GM12878 (cell line): ENCODE results near the gene SLC6A20. TPM values are rescaled to one million over a fixed set of nuclear protein-coding genes. Genes with fewer than 3 reads are reported as not detected.

Experiments used
- ATAC-seq: fragments of 200-7000 bp; cut with Tn5 transposase; 3 replicates; pipeline ENCODE4 v1.9.1; 2020; ENCODE audit warnings: mild to moderate bottlenecking, moderate library complexity
- BruUV-seq: library from RNA; stranded (reverse); fragments of 400-500 nt; replicated peaks from 2 replicates; lab custom pipeline; 2021; lab: Mats Ljungman, UMichigan
- CTCF ChIA-PET: fragments of 300-600 bp; sonication (Branson Sonifier 250); formaldehyde crosslinking; extraction: SDS; loops from one replicate; lab custom pipeline; 2021; ENCODE audit warnings: inconsistent platforms; lab: Yijun Ruan, JAX
- POLR2A ChIA-PET: fragments of 350-600 bp; formaldehyde crosslinking; extraction: SDS; loops from one replicate; lab custom pipeline; 2021; ENCODE audit warnings: inconsistent platforms; lab: Charles Lee
- RAD21 ChIA-PET: fragments of 300-600 bp; sonication (Branson Sonifier 250); formaldehyde crosslinking; loops from one replicate; lab custom pipeline; 2023; ENCODE audit warnings: antibody characterized with exemption; ENCODE audit not compliant: unreplicated experiment; lab: Charles Lee
- SMC1A ChIA-PET: fragments of 300-600 bp; sonication (Branson Sonifier 250); formaldehyde crosslinking; loops from one replicate; lab custom pipeline; 2023; ENCODE audit not compliant: unreplicated experiment, uncharacterized antibody; lab: Charles Lee
- DNase-seq: peaks from one replicate; pipeline ENCODE4 v3.0.0-alpha.2; 2011; ENCODE audit warnings: low read depth, low spot score
- FAIRE-seq: peaks from 3 replicates; lab custom pipeline; 2011; peaks lifted over from hg19 to GRCh38; lab: Jason Lieb, UNC
- H2AFZ ChIP-seq: 2 replicates; pipeline ENCODE4 v1.6.0; 2011; ENCODE audit warnings: low read depth, low read length, control low read depth; ENCODE audit not compliant: control insufficient read depth
- H3K27ac ChIP-seq: 2 replicates; pipeline ENCODE4 v1.5.1; 2011; ENCODE audit warnings: control low read depth; ENCODE audit not compliant: control insufficient read depth, insufficient read depth
- H3K27me3 ChIP-seq, 2 experiments: replicated peaks in 1 of 2; 2 replicates each; pipeline versions ENCODE4 v1.6.0 to v1.6.1; 2011; ENCODE audit warnings: low read length in 1 of 2; ENCODE audit not compliant: control insufficient read depth in 2 of 2, insufficient read depth in 2 of 2
- H3K36me3 ChIP-seq, 2 experiments: 2 replicates each; pipeline ENCODE4 v1.5.1; 2011; ENCODE audit warnings: low read length in 1 of 2; ENCODE audit not compliant: control insufficient read depth in 2 of 2, insufficient read depth in 2 of 2
- H3K4me1 ChIP-seq: 2 replicates; pipeline ENCODE4 v1.6.1; 2011; ENCODE audit warnings: mild to moderate bottlenecking, low read length, moderate library complexity, mixed read lengths; ENCODE audit not compliant: control insufficient read depth, insufficient read depth
- H3K4me2 ChIP-seq: 2 replicates; pipeline ENCODE4 v1.6.0; 2011; ENCODE audit warnings: control low read depth; ENCODE audit not compliant: control insufficient read depth, insufficient read depth
- H3K4me3 ChIP-seq: fragments of 200-600 bp; sonication (generic); 2 replicates; pipeline ENCODE4 v1.5.1; 2016
- H3K79me2 ChIP-seq: 2 replicates; pipeline ENCODE4 v1.6.0; 2011; ENCODE audit warnings: low read length; ENCODE audit not compliant: control insufficient read depth, insufficient read depth
- H3K9ac ChIP-seq: 2 replicates; pipeline ENCODE4 v1.8.0; 2011; ENCODE audit warnings: low read length, control low read depth, mixed read lengths; ENCODE audit not compliant: control insufficient read depth, insufficient read depth
- H3K9me3 ChIP-seq: replicated peaks from 3 replicates; pipeline ENCODE4 v1.5.1; 2011; ENCODE audit warnings: mild to moderate bottlenecking, low read length; ENCODE audit not compliant: control insufficient read depth, insufficient read depth
- H4K20me1 ChIP-seq: 2 replicates; pipeline ENCODE4 v1.6.0; 2011; ENCODE audit not compliant: control insufficient read depth, insufficient read depth
- BCL11A ChIP-seq: IDR thresholded peaks from 2 replicates; pipeline ENCODE4 v1.6.1; 2011; ENCODE audit warnings: low read depth, low read length
- CBX5 ChIP-seq: sonication (generic); IDR thresholded peaks from 2 replicates; pipeline ENCODE4 v1.6.1; 2016; ENCODE audit warnings: low read depth, moderate library complexity, mild to moderate bottlenecking, inconsistent platforms
- CREM ChIP-seq: IDR thresholded peaks from 2 replicates; pipeline ENCODE4 v1.6.1; 2014; ENCODE audit warnings: antibody characterized with exemption, low read depth
- IKZF1 ChIP-seq: fragments of 450-650 bp; conservative IDR thresholded peaks from 2 replicates; pipeline ENCODE4 v1.6.1; 2017; ENCODE audit warnings: antibody characterized with exemption, mild to moderate bottlenecking
- NFYA ChIP-seq: IDR thresholded peaks from 2 replicates; pipeline ENCODE4 v1.6.1; 2011; ENCODE audit warnings: low read depth, mild to moderate bottlenecking, low read length, improper control_type of control experiment, borderline replicate concordance
- PAX5 ChIP-seq: IDR thresholded peaks from 2 replicates; pipeline ENCODE4 v1.6.1; 2011; ENCODE audit warnings: low read depth, low read length, borderline replicate concordance
- PAX8 ChIP-seq: fragments of 450-650 bp; IDR thresholded peaks from 2 replicates; pipeline ENCODE4 v1.6.1; 2017; ENCODE audit warnings: mild to moderate bottlenecking, moderate library complexity
- SP1 ChIP-seq: IDR thresholded peaks from one replicate; pipeline ENCODE4 v1.6.1; 2011; ENCODE audit warnings: low read depth, low read length
- YY1 ChIP-seq: IDR thresholded peaks from 2 replicates; pipeline ENCODE4 v1.6.1; 2011; ENCODE audit warnings: low read depth, mild to moderate bottlenecking, low read length
- ZNF207 ChIP-seq: fragments of 450-650 bp; IDR thresholded peaks from 2 replicates; pipeline ENCODE4 v1.6.1; 2014; ENCODE audit warnings: antibody characterized with exemption, mild to moderate bottlenecking, borderline replicate concordance
- WGBS: methylation state at CpG from one replicate; pipeline ENCODE4 v1.1.6; 2016; ENCODE audit warnings: low lambda C conversion rate; ENCODE audit not compliant: insufficient replicate concordance, insufficient coverage; ENCODE audit errors: missing lambda C conversion rate; 5-methylcytosine and 5-hydroxymethylcytosine counted together
- in situ Hi-C: fragments of 300-500 bp; cut with MboI; formaldehyde crosslinking; loops from 9 replicates; pipeline ENCODE4 v1.14.3; 2018; ENCODE audit warnings: mixed read lengths
- intact Hi-C: fragments of 100-400 bp; cut with micrococcal nuclease; formaldehyde crosslinking; loops from one replicate; pipeline ENCODE4 v1.14.2; 2022; ENCODE audit not compliant: unreplicated experiment
- polyA plus RNA-seq, 11 experiments: library from polyadenylated mRNA; depleted of rRNA in 4 of 11; unstranded in 6 of 11; stranded (reverse) in 5 of 11; fragments of >200 nt; fragmentation: Nextera tagmentation in 4 of 11; fragmentation: Illumina TruSeq in 1 of 11; extraction: Ambion mirVana in 4 of 11; extraction: Trizol in 1 of 11; gene quantifications; 1 replicate in 1 of 11; 2 replicates in 10 of 11; pipeline versions ENCODE4 v1.2.1 to v1.2.3, GENCODE V29; 2011 to 2016; ENCODE audit warnings: inconsistent platforms in 2 of 11, missing spikeins in 2 of 11, low read depth in 1 of 11
- total RNA-seq, 4 experiments: library from RNA; depleted of rRNA in 3 of 4; stranded (reverse); fragments of >200 nt in 3 of 4; fragmentation: Illumina TruSeq in 1 of 4; extraction: Trizol in 1 of 4; gene quantifications; 2 replicates each; pipeline versions ENCODE4 v1.2.1 to v1.2.3, GENCODE V29; 2013 to 2021
- TF ChIP-seq, protein P1 (sequence below): IDR thresholded peaks from 2 replicates; pipeline ENCODE4 v1.6.1; 2011; ENCODE audit warnings: mild to moderate bottlenecking, low read depth, low read length, moderate library complexity; ENCODE audit not compliant: insufficient replicate concordance
- TF ChIP-seq, protein P2 (sequence below): fragments of 150-350 bp; IDR thresholded peaks from 2 replicates; pipeline ENCODE4 v1.6.1; 2014; ENCODE audit warnings: mild to moderate bottlenecking, low read depth, low read length
- TF ChIP-seq, protein P3 (sequence below): IDR thresholded peaks from 2 replicates; pipeline ENCODE4 v1.6.1; 2011; ENCODE audit warnings: low read depth, low read length, improper control_type of control experiment, borderline replicate concordance

SLC6A20 gene
- total and polyA plus RNA-seq, 10 of the 15 experiments (the other 5 are each of a cell fraction or from before 2014, with no cell fraction given) = 0.31 to 4.1 (median 1.1) TPM

DNA sequence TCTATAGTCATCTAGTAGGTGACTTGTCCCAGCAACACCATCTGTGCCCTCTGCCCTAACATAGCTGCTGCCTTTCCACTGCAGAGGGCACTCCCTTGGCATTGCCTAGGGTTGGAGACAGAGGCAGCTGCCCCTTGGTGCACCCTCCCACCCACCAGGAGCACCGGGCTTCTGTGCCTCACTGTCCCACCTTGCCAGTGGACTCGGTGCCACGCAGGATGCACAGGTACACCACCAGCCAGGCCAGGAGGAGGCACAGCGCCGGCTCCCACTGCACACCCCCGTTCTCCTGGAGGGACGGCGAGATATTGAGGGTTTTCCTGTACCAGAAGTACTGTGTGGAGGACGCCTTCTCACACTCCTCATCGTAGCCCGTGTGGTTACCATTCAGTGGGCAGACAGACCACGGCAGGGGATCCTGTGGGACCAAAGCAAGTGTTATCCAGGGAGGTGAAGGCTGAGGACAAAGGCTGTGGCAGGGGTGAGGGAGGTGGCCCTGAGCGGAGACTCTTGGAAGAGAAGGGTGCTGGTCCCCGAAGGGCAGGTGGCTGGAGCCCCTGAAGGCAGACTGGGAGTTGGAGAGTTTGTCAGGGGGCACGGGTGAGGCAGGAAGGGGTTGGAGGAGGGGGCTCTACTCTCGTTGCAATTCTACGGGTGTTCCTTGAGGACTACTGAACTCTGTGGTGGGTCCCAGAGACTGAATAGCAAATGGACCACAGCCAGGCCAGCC is 20.6 kb downstream of the SLC6A20 start:
- Histone ChIP-seq H3K4me2 (no peak overlapping the region), H3K9ac (no peak overlapping the region), H3K27ac (no peak overlapping the region), H3K27me3 (peaks cover 0 to 2% of the 10 kb centered on the region in 2 experiments; a peak in 1 of 4 replicates), H3K4me1 (no peaks in the 10 kb centered on the region), H3K9me3 (no peaks in the 10 kb centered on the region), H3K79me2 (no peaks in the 10 kb centered on the region), H2AFZ (no peak overlapping the region), H3K36me3 (no peaks in the 10 kb centered on the region), H4K20me1 (no peaks in the 10 kb centered on the region), H3K4me3 (no peak overlapping the region)
- 37% methylated on average over 17 of the region's 17 CpGs for WGBS
- ATAC-seq (no peak), DNase-seq (no peak), FAIRE-seq (no peak)
- no peak for TF ChIP-seq BCL11A
- no peak for TF ChIP-seq NFYA
- no peak for TF ChIP-seq CREM
- no peak for TF ChIP-seq ZNF207
- TF ChIP-seq, protein P1, sequence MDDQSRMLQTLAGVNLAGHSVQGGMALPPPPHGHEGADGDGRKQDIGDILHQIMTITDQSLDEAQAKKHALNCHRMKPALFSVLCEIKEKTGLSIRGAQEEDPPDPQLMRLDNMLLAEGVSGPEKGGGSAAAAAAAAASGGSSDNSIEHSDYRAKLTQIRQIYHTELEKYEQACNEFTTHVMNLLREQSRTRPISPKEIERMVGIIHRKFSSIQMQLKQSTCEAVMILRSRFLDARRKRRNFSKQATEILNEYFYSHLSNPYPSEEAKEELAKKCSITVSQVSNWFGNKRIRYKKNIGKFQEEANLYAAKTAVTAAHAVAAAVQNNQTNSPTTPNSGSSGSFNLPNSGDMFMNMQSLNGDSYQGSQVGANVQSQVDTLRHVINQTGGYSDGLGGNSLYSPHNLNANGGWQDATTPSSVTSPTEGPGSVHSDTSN = no peak
- TF ChIP-seq PAX8 = no peak
- no peak for TF ChIP-seq PAX5
- TF ChIP-seq SP1 = no peak
- no peak for TF ChIP-seq YY1
- TF ChIP-seq CBX5 = no peak
- no peak for TF ChIP-seq IKZF1
- TF ChIP-seq, protein P2, sequence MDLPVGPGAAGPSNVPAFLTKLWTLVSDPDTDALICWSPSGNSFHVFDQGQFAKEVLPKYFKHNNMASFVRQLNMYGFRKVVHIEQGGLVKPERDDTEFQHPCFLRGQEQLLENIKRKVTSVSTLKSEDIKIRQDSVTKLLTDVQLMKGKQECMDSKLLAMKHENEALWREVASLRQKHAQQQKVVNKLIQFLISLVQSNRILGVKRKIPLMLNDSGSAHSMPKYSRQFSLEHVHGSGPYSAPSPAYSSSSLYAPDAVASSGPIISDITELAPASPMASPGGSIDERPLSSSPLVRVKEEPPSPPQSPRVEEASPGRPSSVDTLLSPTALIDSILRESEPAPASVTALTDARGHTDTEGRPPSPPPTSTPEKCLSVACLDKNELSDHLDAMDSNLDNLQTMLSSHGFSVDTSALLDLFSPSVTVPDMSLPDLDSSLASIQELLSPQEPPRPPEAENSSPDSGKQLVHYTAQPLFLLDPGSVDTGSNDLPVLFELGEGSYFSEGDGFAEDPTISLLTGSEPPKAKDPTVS = no peak
- TF ChIP-seq, protein P3, sequence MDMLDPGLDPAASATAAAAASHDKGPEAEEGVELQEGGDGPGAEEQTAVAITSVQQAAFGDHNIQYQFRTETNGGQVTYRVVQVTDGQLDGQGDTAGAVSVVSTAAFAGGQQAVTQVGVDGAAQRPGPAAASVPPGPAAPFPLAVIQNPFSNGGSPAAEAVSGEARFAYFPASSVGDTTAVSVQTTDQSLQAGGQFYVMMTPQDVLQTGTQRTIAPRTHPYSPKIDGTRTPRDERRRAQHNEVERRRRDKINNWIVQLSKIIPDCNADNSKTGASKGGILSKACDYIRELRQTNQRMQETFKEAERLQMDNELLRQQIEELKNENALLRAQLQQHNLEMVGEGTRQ = no peak
- ChIA-PET RAD21 (no interaction called here), SMC1A (interaction anchor here (0.7 kb wide), 1 partner anchor 27 kb away, joined by 3 read pairs; no protein-coding TSS in a partner anchor), POLR2A (no interaction called here), CTCF (interaction anchor here (0.6 to 2.0 kb wide), 4 partner anchors 13 to 303 kb away, joined by 3 to 6 read pairs (median 3); no protein-coding TSS in a partner anchor)
- in situ Hi-C loops (no loop called here), intact Hi-C loops (no loop called here)
- BruUV-seq = no TSS peak
